OCI-LY1 (cell line): ENCODE data around the gene CRTAC1.

Experiments used
- H2AFZ ChIP-seq: fragments of 200-600 bp; sonication (generic), shearing (Covaris generic); 2 replicates; pipeline ENCODE4 v1.6.0; 2014; ENCODE audit warnings: antibody characterized with exemption, mild to moderate bottlenecking, low read length
- H3F3A ChIP-seq: fragments of 200-600 bp; sonication (generic), shearing (Covaris generic); 2 replicates; pipeline ENCODE4 v1.6.0; 2014; ENCODE audit warnings: mild to moderate bottlenecking, antibody characterized with exemption, low read length, moderate library complexity; ENCODE audit not compliant: insufficient read depth
- H3K27ac ChIP-seq: fragments of 200-600 bp; sonication (generic); 2 replicates; pipeline ENCODE4 v1.5.1; 2014; ENCODE audit warnings: low read length, mixed run types, mild to moderate bottlenecking, low read depth; ENCODE audit not compliant: poor library complexity, severe bottlenecking
- H3K27me3 ChIP-seq: fragments of 200-600 bp; sonication (generic); 2 replicates; pipeline ENCODE4 v1.6.0; 2014; ENCODE audit warnings: antibody characterized with exemption, mild to moderate bottlenecking, low read length, moderate library complexity; ENCODE audit not compliant: insufficient read depth
- H3K36me3 ChIP-seq: fragments of 200-600 bp; sonication (generic); 2 replicates; pipeline ENCODE4 v1.6.1; 2014; ENCODE audit warnings: mild to moderate bottlenecking, antibody characterized with exemption, low read length, moderate library complexity, mixed read lengths; ENCODE audit not compliant: insufficient read depth
- H3K4me1 ChIP-seq: fragments of 200-600 bp; sonication (generic); 2 replicates; pipeline ENCODE4 v1.5.1; 2014; ENCODE audit warnings: mild to moderate bottlenecking, low read length, moderate library complexity; ENCODE audit not compliant: insufficient read depth, severe bottlenecking
- H3K4me2 ChIP-seq: fragments of 200-600 bp; sonication (generic), shearing (Covaris generic); 2 replicates; pipeline ENCODE4 v1.6.1; 2014; ENCODE audit warnings: low read length
- H3K4me3 ChIP-seq: fragments of 200-600 bp; sonication (generic); 2 replicates; pipeline ENCODE4 v1.5.1; 2014; ENCODE audit warnings: low read length, low read depth, mild to moderate bottlenecking, mixed read lengths; ENCODE audit not compliant: poor library complexity, severe bottlenecking
- H3K79me2 ChIP-seq: fragments of 200-600 bp; shearing (Covaris generic); 2 replicates; pipeline ENCODE4 v1.6.1; 2016; ENCODE audit warnings: mixed run types, low read length, mixed read lengths; ENCODE audit not compliant: insufficient read depth
- H3K9ac ChIP-seq: fragments of 200-600 bp; sonication (generic), shearing (Covaris generic); 2 replicates; pipeline ENCODE4 v1.6.1; 2014; ENCODE audit warnings: mild to moderate bottlenecking, low read length, mixed read lengths
- H3K9me2 ChIP-seq: fragments of 200-600 bp; sonication (generic), shearing (Covaris generic); 2 replicates; pipeline ENCODE4 v1.6.1; 2014; ENCODE audit warnings: low read depth, mild to moderate bottlenecking, low read length, mixed read lengths
- H3K9me3 ChIP-seq: fragments of 200-600 bp; shearing (Covaris generic); 2 replicates; pipeline ENCODE4 v1.6.1; 2014; ENCODE audit warnings: low read length, mixed read lengths
- H4K20me1 ChIP-seq: fragments of 200-600 bp; sonication (generic), shearing (Covaris generic); 2 replicates; pipeline ENCODE4 v1.6.0; 2016; ENCODE audit warnings: mild to moderate bottlenecking, low read length; ENCODE audit not compliant: insufficient read depth
- EZH2 ChIP-seq: fragments of 200-600 bp; sonication (generic), shearing (Covaris generic); IDR thresholded peaks from 2 replicates; pipeline ENCODE4 v1.8.0; 2017; ENCODE audit warnings: borderline replicate concordance, mixed run types, mild to moderate bottlenecking, antibody characterized with exemption, low read length, moderate library complexity, mixed read lengths
- TF ChIP-seq, protein P1 (sequence below): fragments of 200-600 bp; sonication (generic), shearing (Covaris generic); IDR thresholded peaks from 2 replicates; pipeline ENCODE4 v1.5.1; 2017; ENCODE audit warnings: mild to moderate bottlenecking, antibody characterized with exemption, low read length, moderate library complexity, mixed read lengths

The CRTAC1 gene

DNA sequence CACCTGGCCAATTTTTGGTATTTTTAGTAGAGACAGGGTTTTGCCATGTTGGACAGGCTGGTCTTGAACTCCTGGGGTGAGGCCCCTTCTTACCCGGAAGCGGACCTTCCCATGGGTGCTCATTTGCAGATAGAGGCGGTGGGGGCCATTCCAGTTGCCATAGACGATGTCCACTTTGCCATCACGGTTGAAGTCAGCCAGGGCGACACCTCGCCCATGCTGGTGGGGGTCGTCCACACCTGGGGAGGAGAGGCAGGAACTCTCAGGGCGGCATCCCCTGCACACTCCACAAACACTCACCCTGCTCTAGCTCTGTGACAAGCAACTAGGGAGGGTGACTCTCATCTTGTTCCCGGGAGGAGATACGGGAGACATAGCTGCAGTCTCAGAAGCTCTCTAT, 125.8 kb downstream of the CRTAC1 start:
- Histone ChIP-seq H3F3A (no peaks in the 10 kb centered on the region), H3K27ac (no peak overlapping the region), H3K4me2 (no peak overlapping the region), H3K4me1 (no peaks in the 10 kb centered on the region), H3K9me3 (no peaks in the 10 kb centered on the region), H2AFZ (no peak overlapping the region), H3K27me3 (no peaks in the 10 kb centered on the region), H3K9me2 (no peaks in the 10 kb centered on the region), H4K20me1 (no peaks in the 10 kb centered on the region), H3K36me3 (no peaks in the 10 kb centered on the region), H3K4me3 (no peak overlapping the region), H3K79me2 (no peaks in the 10 kb centered on the region), H3K9ac (no peak overlapping the region)
- TF ChIP-seq EZH2, result no peak
- TF ChIP-seq, protein P1, sequence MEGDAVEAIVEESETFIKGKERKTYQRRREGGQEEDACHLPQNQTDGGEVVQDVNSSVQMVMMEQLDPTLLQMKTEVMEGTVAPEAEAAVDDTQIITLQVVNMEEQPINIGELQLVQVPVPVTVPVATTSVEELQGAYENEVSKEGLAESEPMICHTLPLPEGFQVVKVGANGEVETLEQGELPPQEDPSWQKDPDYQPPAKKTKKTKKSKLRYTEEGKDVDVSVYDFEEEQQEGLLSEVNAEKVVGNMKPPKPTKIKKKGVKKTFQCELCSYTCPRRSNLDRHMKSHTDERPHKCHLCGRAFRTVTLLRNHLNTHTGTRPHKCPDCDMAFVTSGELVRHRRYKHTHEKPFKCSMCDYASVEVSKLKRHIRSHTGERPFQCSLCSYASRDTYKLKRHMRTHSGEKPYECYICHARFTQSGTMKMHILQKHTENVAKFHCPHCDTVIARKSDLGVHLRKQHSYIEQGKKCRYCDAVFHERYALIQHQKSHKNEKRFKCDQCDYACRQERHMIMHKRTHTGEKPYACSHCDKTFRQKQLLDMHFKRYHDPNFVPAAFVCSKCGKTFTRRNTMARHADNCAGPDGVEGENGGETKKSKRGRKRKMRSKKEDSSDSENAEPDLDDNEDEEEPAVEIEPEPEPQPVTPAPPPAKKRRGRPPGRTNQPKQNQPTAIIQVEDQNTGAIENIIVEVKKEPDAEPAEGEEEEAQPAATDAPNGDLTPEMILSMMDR, result no peak

- Histone ChIP-seq H2AFZ (no peak overlapping the region), H3K27ac (no peak overlapping the region), H4K20me1 (no peaks in the 10 kb centered on the region), H3K4me1 (no peaks in the 10 kb centered on the region), H3K9me2 (no peaks in the 10 kb centered on the region), H3K9me3 (no peaks in the 10 kb centered on the region), H3K4me3 (no peak overlapping the region), H3K79me2 (no peaks in the 10 kb centered on the region), H3F3A (no peaks in the 10 kb centered on the region), H3K4me2 (no peak overlapping the region), H3K36me3 (no peaks in the 10 kb centered on the region), H3K9ac (no peak overlapping the region), H3K27me3 (no peaks in the 10 kb centered on the region)
- TF ChIP-seq EZH2, result no peak
- TF ChIP-seq, protein P1, result no peak
Observed at GRCh38 chr10:97904018-97904381, 126.4 kb downstream of the CRTAC1 start.

DNA sequence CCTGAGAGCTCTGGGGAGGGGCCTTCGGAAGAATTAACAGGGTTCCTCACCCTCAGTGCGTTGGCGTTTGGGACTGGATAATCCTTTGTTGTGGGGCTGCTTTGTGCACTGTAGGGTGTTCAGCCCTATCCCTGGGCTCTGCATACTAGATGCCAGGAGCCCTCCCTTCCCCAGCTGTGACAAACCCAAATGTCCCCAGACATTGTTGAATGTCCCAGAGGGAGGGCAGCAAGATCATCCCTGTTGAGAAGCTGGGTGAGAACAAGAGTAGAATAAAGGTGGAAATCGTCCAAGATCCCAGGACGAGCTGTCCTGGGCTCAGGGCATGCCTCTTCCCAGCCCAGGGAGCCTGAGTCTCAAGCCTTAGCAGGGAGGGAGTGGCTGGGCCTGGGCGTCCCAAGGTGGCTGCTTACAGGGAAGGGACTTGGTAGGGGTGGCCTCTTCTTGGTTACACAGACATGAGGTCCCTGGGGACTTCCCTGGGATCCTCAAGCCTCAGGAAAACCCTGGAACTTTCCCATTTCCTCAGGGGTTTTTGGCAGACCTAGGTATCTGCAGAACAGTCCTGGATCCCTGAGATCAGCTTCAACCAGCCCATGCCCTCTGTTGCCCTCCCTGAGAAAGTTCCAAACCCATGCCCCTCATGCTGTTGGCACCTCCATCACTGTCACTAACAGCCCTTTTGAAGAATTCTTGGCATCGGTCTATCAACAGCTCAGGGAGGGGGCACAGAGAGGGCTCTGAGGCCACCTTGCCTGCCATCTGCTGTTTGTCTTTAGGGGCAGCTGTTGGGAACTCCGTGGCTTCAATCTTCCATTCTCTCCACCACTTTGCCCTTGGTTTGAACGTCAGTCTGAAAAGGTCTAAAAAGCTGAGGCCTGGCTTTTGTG, 127.0 kb downstream of the CRTAC1 start:
- Histone ChIP-seq H3K27me3 (no peaks in the 10 kb centered on the region), H3K9me3 (no peaks in the 10 kb centered on the region), H3K4me1 (no peaks in the 10 kb centered on the region), H3K4me3 (no peak overlapping the region), H3K9ac (no peak overlapping the region), H2AFZ (no peak overlapping the region), H3K36me3 (no peaks in the 10 kb centered on the region), H4K20me1 (no peaks in the 10 kb centered on the region), H3K4me2 (no peak overlapping the region), H3K27ac (no peak overlapping the region), H3K9me2 (no peaks in the 10 kb centered on the region), H3K79me2 (no peaks in the 10 kb centered on the region), H3F3A (no peaks in the 10 kb centered on the region)
- TF ChIP-seq, protein P1, result no peak
